GM21723 (cell line): ENCODE data around the gene OR6F1.
"Not testable (repeated sequence)": the region's sequence is repeated elsewhere in the genome, so short reads cannot be mapped to it uniquely, and the experiment has no call there.

Experiments used
- ATAC-seq: cut with Tn5 transposase; IDR thresholded peaks from one replicate; pipeline ENCODE4 v1.9.1; 2021; ENCODE audit warnings: mild to moderate bottlenecking, moderate library complexity; ENCODE audit not compliant: unreplicated experiment

The OR6F1 gene

DNA sequence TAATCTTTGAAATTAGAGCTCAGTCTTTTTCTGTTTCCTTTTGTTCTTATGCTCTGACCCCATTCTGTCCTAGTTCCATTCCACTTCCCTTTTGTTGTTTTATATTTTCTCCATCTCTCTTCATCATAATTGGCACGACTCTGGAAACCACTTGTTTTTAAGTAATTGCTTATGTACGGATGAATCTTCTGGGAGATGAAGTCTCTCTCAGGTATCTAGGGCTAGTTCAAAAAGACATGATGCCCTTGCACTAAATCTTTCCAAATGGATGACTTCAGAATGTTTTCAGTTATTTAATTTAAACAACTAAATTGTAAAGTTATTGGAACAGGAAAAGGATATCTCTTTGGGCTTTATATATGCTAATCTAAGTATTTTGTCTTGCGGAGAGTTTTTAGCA is at the start of gene OR6F1:
Gene OR6F1, minus strand, starts transcription at position 101 of the 400 bp plus-strand sequence. CDS start 3,891 bp downstream, outside the sequence.
- ATAC-seq: no peak

DNA sequence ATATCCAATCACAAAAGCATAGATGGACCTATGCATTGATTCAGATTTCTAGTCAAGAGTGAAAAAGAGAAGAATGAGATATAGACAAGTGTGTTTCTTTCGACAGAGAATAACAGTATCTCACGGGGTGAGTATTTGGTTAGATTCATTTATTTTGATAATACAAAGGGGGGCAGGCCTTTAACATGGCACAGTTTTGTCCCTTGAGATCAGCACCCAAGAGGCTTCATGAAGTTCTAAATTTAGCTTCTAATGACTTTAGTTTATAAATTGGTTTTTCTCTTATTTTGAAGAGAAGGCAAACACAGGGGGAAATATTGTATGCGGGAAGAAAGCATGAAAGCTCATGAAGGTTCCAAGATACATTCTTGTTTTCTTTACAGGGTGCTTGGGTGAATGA is 44.0 kb upstream of the OR6F1 start, which contains the start of gene OR1C1:
Gene OR1C1, minus strand, starts transcription at position 101 of the 400 bp plus-strand sequence. CDS start 2,150 bp downstream, outside the sequence.
- no peak for ATAC-seq

DNA sequence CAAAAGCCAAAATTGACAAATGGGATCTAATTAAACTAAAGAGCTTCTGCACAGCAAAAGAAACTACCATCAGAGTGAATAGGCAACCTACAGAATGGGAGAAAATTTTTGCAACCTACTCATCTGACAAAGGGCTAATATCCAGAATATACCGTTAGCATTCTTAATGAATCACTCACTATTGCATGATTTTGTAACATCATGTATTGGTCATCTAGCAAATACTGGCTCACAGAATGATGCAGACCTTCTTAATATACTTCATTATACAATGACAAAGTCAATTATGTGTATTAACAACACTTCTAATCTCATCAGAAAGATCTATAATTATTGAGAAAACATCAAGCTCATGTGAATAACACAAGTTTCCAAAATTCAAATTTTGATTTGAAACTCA is 37.9 kb upstream of the OR6F1 start:
- ATAC-seq: not testable (repeated sequence)

DNA sequence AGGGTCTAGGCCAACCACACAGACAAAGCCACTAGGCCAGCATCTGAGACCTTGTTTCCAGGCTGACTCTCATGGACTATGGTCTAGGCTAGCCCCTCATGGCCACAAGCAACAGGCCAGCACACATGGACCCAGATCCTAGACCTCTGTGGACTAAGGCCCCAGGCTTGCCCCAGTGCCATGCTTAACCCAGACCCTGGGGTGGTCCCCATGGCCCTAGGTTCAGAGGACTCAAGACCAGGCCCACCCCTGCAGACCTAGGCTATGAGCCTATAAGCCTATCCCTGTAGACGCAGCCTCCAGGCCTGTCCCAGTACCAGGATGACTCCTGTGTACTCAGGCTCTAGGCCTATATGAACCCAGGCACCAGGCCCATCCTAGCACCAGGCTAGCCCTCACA is 33.4 kb upstream of the OR6F1 start:
- no peak for ATAC-seq

DNA sequence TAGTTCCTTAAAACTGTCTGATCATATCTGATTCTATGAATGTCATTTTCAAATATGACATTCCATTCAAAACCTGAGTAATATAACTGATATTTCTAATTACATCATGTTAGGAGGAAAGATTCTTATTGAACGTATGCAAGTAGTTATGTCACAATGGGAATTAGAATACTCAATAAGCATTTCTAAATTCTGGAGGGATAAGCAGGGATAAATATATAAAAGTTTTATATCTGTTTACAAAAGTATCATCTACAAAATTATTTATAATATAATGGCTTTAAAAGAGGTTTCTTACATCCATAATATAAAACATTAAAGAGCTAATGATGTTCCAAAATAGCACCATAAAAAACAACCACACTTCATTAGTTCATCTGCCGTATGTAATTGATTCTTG is 31.6 kb upstream of the OR6F1 start, which contains the start of gene OR14A2:
Gene OR14A2, minus strand, starts transcription at position 101 of the 400 bp plus-strand sequence.
- no peak for ATAC-seq

DNA sequence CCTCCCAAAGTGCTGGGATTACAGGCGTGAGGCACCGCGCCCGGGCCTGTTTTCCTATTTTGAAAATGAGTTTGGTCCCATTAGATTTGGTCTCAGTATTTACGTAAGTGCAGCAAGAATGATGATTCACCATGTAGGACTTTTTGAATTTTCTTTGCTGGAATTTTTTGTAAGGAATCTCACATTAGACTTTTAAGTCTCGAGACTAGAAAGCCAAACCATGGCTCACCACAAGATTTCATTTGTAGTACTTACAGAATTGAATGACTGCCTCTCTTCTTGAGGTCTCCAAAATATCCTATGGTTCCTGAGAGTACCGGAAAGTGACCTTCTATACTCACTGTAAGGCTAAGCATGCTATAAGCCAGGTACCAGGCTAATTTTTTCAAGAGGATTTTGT is 31.2 kb upstream of the OR6F1 start:
- no peak for ATAC-seq

DNA sequence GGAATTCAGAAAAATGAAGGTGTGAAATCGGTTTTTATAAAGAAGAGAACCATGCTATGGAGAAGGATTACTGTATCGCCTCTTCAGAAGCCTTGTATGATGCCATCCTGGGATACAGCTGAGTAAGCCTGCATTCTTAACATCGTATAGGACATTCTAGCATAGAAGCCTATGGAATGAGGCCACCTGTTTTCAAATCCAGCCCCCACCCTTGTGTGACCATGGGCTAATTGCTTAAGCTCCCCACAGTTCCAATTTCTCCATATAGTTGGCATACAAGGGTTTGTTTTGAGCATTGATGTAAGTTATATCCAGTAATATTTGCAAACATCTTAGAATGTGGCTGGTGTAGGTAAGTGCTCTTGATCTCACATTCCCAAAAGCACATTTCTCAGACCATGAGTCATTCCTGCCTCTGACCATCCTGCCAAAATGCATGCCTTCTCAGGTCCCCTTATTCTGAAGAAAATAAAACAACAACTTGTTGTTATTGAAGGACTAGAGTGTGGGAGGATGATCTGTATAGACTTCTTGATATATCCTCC is 30.0 kb upstream of the OR6F1 start:
- no peak for ATAC-seq

DNA sequence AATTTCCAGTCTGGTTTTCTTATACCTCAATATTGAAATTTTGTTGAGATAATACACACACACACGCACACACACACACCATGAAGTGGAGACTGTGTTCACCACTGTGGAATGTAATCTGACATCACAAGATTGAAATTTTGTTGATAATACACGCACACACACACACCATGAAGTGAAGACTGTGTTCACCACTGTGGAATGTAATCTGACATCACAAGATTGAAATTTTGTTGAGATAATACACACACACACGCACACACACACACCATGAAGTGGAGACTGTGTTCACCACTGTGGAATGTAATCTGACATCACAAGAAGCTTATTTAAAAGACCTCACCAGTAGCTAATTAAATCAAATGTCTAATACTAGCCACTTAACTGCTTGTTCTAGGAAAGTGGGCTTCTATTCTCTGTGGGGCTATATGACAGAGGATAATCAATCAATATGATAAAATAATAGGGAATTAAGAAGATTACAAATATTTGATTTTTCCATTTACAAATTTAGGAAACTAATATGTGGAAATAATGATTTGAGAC is 25.8 kb upstream of the OR6F1 start:
- ATAC-seq: not testable (repeated sequence)

DNA sequence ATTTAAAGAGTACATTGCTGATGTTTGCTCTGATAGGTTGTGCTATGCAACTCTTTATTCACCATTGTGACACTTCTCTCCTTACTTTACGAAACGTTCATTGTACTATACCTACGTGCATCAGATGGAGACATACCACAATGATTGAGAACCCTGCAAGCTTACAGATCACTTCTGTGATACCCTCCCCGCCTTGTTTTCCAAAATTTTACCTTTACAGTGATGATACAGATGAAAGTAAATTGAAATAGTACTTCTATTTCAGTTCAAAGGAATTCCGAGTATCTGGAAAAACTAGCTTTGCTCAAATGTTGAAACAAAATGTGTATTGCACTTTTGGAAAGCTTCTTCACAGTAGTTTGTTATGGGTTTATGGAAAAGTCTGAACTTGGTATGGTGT is 25.3 kb upstream of the OR6F1 start:
- no peak for ATAC-seq

DNA sequence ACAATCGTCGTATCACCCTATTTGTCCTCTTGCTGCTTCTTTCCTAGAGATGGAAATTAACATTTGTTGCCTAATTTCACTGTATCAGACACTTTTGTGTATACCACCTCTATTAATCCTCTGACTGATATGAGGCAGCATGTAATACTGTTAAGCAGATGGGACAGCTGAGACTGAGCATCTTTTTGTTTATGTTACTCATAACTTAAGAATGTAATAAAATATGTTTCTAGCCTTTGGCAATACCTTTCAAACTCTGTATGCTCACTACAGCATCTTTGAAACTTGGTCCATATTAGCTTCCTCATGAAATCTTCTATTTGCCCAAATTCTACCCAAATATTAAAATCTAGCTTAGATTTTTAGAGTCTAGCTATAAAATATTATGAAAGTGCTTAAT is 24.3 kb upstream of the OR6F1 start:
- no peak for ATAC-seq

DNA sequence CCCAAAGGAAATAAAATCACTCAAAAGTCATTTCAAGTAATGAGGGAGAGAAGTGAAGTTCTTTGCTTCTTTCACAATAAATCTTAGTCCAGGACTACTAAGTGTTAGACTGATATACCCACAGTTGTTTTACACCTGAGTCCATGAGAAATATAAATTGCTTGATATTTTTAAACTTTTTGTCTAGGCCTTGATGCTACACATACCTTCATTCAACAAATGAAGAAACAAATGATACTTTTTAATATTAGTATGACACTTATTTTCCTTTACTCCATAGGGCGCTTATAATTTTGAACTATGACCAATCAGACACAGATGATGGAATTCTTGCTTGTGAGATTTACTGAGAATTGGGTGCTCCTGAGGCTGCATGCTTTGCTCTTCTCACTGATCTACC is 21.9 kb upstream of the OR6F1 start, which contains the start of gene OR14K1:
Gene OR14K1, plus strand, starts transcription at position 301 of the 400 bp plus-strand sequence. Its CDS starts 0 bp downstream, at position 301.
- no peak for ATAC-seq

DNA sequence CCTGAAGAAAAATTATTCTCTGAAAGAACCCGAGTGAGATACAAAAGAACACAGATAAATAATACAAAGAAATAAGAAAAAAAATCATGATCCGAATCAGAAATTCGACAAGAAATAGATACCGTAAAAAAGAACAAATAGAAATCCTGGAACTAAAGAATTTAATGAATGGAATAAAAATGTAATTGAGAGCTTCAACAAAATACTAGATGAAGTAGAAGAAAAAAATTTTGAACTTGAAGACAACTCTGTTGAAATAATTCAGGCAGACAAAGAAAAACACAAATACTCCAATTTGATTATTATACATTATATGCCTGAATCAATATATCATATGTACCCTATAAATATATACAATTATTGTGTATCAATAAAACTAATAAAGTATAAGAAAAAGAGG is 4.8 kb upstream of the OR6F1 start:
- ATAC-seq: no peak

DNA sequence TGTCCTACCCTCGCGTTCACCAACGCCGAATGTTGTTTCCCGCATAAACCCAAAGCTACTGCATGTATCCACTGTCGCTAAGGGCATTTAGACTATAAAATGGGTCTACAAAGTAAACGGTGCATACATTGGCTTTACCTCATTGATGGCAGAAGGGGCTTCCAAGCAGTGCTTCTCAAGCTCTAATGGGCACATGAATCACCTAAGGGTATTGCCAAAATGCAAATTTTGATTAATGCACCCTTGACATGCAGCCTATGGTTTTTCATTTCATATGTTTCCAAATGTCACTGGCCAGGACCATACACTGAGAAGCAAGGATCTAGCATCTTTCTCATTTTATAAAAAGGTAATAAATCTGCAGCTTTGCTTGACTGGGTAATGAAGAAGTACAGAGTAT is 2.7 kb downstream of the OR6F1 start:
- no peak for ATAC-seq

DNA sequence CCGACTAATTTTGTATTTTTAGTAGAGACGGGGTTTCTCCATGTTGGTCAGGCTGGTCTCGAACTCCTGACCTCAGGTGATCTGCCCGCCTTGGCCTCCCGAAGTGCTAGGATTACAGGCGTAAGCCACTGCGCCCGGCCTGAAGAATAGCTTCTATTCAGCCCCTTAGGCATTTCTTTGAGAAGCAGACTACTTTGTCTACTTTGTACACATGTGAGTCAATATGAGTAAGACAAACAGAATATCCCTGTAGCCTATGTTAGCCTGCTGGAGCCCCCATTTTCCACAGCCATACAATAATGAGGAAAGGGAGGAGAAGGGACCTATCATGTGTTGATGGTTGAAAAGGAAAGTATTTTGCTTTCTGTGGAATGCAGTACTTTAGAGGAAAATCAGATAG is 5.8 kb downstream of the OR6F1 start:
- not testable (repeated sequence) for ATAC-seq

DNA sequence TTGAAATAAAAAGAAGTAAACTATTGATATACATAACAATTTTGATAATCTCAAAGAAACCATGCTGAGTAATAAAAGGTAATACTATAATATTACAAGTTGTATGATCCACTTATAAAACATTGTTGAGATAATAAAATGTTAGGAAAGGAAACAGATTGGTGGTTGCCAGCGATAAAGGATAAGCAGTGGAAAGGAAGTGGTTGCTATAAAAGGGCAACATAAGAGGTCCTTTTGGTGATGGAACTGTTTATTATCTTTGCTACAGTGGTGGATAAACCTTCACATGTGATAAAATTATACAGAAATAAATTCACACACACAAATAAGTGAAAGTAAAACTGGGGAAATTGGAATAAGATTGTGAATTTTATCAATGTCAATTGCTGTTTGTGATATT is 15.1 kb downstream of the OR6F1 start:
- no peak for ATAC-seq

DNA sequence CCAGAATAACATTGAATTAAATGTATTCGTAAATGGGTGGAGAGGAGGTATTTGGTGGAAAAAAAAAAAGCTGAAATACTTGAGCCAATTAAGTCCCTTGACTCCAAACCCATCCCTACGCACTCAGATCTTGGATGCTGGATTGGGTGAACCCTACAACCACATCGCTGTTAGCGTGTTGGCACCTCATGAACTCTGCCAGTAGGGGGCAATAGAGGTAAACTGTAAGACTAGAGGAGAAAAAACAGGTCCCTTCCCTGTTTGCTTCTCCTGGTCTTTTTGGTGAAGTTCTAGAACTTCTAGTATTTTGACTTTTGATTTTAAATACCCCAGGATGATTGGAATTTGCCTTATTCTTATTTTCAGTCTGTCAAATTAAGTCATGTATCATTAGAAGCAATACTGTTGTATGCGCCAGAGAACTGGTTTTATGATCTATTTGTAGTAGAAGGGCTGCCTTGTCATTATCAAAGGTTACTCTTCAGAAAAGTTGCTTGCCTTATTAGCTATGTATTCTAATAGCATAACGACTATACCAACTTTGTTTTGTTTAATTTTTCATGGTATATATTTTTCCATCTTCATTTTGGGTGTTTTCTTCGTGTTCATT is 35.1 kb downstream of the OR6F1 start:
- peak; percentile 96 for ATAC-seq

DNA sequence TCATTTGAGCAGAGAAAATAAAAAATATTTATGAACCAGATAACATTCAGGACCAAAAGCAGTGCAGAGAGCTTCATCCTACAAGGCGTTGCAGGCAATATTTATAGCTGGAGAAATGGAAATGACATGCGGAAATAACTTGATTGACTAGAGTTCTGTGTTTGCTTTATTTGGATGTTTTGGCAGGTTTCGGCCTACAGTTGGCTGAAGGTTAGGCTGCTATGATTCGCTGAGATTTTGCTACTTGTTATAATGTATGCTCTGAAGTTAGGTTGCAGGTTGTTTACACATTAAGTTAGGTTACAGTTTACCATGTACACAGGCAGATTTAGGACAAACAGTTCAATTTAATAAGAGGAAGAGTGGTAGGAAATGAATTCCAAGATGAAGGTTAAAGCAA is 36.3 kb downstream of the OR6F1 start:
- no peak for ATAC-seq

DNA sequence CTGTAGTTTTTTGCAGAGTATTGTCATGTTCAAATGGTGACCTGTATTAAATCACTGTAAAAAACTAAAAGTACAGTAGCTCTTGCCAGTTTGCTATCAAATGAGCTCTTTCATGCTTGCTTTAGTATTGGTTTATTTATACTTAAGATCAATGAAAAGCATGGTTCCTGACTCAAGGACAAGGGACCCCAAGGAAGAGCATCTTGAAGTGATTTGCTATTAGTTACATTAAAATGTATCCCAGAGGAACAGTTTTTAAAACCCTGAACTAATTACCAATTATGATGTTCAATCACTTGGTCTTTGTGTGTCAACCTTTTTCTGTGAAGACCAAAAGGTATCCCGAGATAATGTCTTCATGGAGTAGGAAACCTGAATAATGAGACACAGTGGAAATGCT is 36.8 kb downstream of the OR6F1 start, which contains the start of gene OR13G1:
Gene OR13G1, minus strand, starts transcription at position 101 of the 400 bp plus-strand sequence. CDS start 6,698 bp downstream, outside the sequence.
- ATAC-seq: no peak

DNA sequence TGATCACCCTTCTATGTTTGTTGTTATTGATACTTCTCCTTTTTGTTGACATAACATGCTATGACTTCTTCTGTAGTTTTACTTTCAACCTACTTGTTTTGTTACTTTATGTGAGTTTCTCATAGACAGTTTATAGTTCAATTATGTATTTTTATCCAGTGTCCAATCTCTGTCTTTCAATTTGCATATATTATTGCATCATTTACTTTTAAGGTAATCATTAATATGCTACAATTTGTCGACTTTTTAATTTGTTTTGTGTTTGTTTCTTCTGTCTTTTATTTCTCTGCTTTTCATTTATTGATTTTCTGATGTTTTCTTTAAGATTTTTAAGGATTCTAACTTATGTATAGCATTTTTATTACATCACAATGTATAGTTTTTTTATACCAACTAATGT is 47.2 kb downstream of the OR6F1 start:
- no peak for ATAC-seq
